HepG2 (cell line): ENCODE data around the gene GHRL. TPM values are rescaled to one million over a fixed set of nuclear protein-coding genes. Genes with fewer than 3 reads are reported as not detected.

Experiments used
- AGO1 ChIP-seq: fragments of 200-400 bp; formaldehyde crosslinking; IDR thresholded peaks from 2 replicates; pipeline ENCODE4 v1.6.1; 2017; ENCODE audit warnings: mild to moderate bottlenecking, low read depth, low read length, moderate library complexity; ENCODE audit not compliant: poor library complexity, severe bottlenecking
- HDAC2 ChIP-seq: sonication (generic); formaldehyde crosslinking; IDR thresholded peaks from 2 replicates; pipeline ENCODE4 v1.4.0; 2020; ENCODE audit warnings: missing genetic modification reagents
- HNRNPLL ChIP-seq: fragments of 200-400 bp; formaldehyde crosslinking; IDR thresholded peaks from 2 replicates; pipeline ENCODE4 v1.6.1; 2017; ENCODE audit warnings: mild to moderate bottlenecking, low read depth, low read length; ENCODE audit not compliant: poor library complexity, severe bottlenecking
- MIER3 ChIP-seq: IDR thresholded peaks from 2 replicates; pipeline ENCODE4 v1.6.1; 2016; ENCODE audit warnings: missing compliant biosample characterization, borderline replicate concordance
- NPAS2 ChIP-seq: sonication (generic); formaldehyde crosslinking; IDR thresholded peaks from 2 replicates; pipeline ENCODE4 v1.8.0; 2022; ENCODE audit warnings: mild to moderate bottlenecking, missing genetic modification reagents, borderline replicate concordance
- NR3C1 ChIP-seq: sonication (generic); formaldehyde crosslinking; IDR thresholded peaks from 2 replicates; pipeline ENCODE4 v1.4.0; 2020; ENCODE audit warnings: missing genetic modification reagents
- SNAI1 ChIP-seq: sonication (generic); formaldehyde crosslinking; IDR thresholded peaks from 2 replicates; pipeline ENCODE4 v1.5.0; 2020; ENCODE audit warnings: mild to moderate bottlenecking, missing genetic modification reagents, borderline replicate concordance
- SRF ChIP-seq: IDR thresholded peaks from 2 replicates; pipeline ENCODE4 v1.6.1; 2011; ENCODE audit warnings: mild to moderate bottlenecking, low read depth, low read length, moderate library complexity
- TCF7 ChIP-seq: sonication (generic); IDR thresholded peaks from 2 replicates; pipeline ENCODE4 v1.6.1; 2016; ENCODE audit warnings: antibody characterized with exemption, low read depth
- ZNF232 ChIP-seq: sonication (generic); formaldehyde crosslinking; IDR thresholded peaks from 2 replicates; pipeline ENCODE4 v1.4.0; 2020; ENCODE audit warnings: missing genetic modification reagents, borderline replicate concordance
- ZNF841 ChIP-seq: sonication (generic); formaldehyde crosslinking; IDR thresholded peaks from 2 replicates; pipeline ENCODE4 v1.8.1; 2023; ENCODE audit warnings: missing genetic modification reagents, borderline replicate concordance
- polyA plus RNA-seq, 8 experiments: library from polyadenylated mRNA; depleted of rRNA in 3 of 8; stranded (reverse) in 7 of 8; unstranded in 1 of 8; fragments of >200 nt; fragmentation: Illumina TruSeq in 4 of 8; extraction: Trizol in 4 of 8; gene quantifications; 2 replicates each; pipeline versions ENCODE4 v1.2.1 to v1.2.3, GENCODE V29; 2011 to 2016; ENCODE audit warnings: low read depth in 4 of 8, missing spikeins in 1 of 8, mixed read lengths in 1 of 8; ENCODE audit not compliant: insufficient read depth in 1 of 8
- total RNA-seq, 5 experiments: library from RNA; depleted of rRNA; stranded (reverse); fragments of >200 nt; fragmentation: Illumina TruSeq; extraction: Trizol; gene quantifications; 2 replicates each; pipeline ENCODE4 v1.2.3, GENCODE V29; 2016; ENCODE audit warnings: low read depth in 1 of 5
- TF ChIP-seq, protein P1 (sequence below): sonication (generic); formaldehyde crosslinking; IDR thresholded peaks from 2 replicates; pipeline ENCODE4 v1.8.0; 2022; ENCODE audit warnings: mild to moderate bottlenecking, missing genetic modification reagents, borderline replicate concordance
- TF ChIP-seq, protein P2 (sequence below): IDR thresholded peaks from 2 replicates; pipeline ENCODE4 v1.4.0; 2020; ENCODE audit warnings: mild to moderate bottlenecking, missing genetic modification reagents
- TF ChIP-seq, protein P3 (sequence below): IDR thresholded peaks from 2 replicates; pipeline ENCODE4 v1.6.1; 2018; ENCODE audit warnings: missing genetic modification reagents
- TF ChIP-seq, protein P4 (sequence below): sonication (generic); formaldehyde crosslinking; IDR thresholded peaks from 2 replicates; pipeline ENCODE4 v1.5.0; 2020; ENCODE audit warnings: mild to moderate bottlenecking, missing genetic modification reagents
- TF ChIP-seq, protein P5 (sequence below): sonication (generic); formaldehyde crosslinking; IDR thresholded peaks from 2 replicates; pipeline ENCODE4 v1.4.0; 2020; ENCODE audit warnings: missing genetic modification reagents, borderline replicate concordance

Gene GHRL
- total and polyA plus RNA-seq, 2 of the 13 experiments (the other 11 are each of a cell fraction or from before 2014, with no cell fraction given), result 0.09 TPM; not detected in 1

DNA sequence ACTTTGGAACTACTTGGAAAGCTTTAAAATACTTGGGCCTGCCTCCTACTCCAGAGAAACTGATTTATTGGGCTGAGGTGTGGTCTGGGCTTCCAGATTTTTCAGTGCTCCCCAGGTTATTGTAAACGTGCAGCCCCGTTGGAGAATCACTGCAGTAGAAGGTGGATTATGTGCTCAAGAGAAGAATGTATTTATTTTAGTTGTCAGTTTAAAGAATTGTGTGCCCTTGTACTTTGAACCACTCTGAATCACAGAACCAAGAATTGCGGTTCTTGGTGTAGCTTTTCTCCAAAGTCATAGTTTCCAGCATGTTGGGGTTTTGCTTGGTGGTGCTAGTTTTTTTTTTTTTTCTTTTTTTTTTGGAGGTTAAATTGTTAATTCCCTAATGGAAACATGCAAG lies 42.9 kb downstream of the GHRL start (continued):
- TF ChIP-seq HDAC2 (CRISPR knock-in tag) (peak; percentile 61), MIER3 (CRISPR knock-in tag) (peak; percentile 20; the same call in 1 of the 2 replicates), SNAI1 (CRISPR knock-in tag) (no peak), TCF7 (peak; percentile 37; the same call in 1 of the 2 replicates), NPAS2 (CRISPR knock-in tag) (no peak), HNRNPLL (no peak), ZNF232 (CRISPR knock-in tag) (no peak), NR3C1 (CRISPR knock-in tag) (no peak), AGO1 (no peak), ZNF841 (no peak), SRF (no peak)
- TF ChIP-seq, protein P1, sequence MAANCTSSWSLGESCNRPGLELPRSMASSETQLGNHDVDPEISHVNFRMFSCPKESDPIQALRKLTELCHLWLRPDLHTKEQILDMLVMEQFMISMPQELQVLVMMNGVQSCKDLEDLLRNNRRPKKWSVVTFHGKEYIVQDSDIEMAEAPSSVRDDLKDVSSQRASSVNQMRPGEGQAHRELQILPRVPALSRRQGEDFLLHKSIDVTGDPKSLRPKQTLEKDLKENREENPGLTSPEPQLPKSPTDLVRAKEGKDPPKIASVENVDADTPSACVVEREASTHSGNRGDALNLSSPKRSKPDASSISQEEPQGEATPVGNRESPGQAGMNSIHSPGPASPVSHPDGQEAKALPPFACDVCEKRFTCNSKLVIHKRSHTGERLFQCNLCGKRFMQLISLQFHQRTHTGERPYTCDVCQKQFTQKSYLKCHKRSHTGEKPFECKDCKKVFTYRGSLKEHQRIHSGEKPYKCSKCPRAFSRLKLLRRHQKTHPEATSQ (CRISPR knock-in tag), result no peak
- TF ChIP-seq, protein P2, sequence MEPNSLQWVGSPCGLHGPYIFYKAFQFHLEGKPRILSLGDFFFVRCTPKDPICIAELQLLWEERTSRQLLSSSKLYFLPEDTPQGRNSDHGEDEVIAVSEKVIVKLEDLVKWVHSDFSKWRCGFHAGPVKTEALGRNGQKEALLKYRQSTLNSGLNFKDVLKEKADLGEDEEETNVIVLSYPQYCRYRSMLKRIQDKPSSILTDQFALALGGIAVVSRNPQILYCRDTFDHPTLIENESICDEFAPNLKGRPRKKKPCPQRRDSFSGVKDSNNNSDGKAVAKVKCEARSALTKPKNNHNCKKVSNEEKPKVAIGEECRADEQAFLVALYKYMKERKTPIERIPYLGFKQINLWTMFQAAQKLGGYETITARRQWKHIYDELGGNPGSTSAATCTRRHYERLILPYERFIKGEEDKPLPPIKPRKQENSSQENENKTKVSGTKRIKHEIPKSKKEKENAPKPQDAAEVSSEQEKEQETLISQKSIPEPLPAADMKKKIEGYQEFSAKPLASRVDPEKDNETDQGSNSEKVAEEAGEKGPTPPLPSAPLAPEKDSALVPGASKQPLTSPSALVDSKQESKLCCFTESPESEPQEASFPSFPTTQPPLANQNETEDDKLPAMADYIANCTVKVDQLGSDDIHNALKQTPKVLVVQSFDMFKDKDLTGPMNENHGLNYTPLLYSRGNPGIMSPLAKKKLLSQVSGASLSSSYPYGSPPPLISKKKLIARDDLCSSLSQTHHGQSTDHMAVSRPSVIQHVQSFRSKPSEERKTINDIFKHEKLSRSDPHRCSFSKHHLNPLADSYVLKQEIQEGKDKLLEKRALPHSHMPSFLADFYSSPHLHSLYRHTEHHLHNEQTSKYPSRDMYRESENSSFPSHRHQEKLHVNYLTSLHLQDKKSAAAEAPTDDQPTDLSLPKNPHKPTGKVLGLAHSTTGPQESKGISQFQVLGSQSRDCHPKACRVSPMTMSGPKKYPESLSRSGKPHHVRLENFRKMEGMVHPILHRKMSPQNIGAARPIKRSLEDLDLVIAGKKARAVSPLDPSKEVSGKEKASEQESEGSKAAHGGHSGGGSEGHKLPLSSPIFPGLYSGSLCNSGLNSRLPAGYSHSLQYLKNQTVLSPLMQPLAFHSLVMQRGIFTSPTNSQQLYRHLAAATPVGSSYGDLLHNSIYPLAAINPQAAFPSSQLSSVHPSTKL (CRISPR knock-in tag), result peak; percentile 66
- TF ChIP-seq, protein P3, sequence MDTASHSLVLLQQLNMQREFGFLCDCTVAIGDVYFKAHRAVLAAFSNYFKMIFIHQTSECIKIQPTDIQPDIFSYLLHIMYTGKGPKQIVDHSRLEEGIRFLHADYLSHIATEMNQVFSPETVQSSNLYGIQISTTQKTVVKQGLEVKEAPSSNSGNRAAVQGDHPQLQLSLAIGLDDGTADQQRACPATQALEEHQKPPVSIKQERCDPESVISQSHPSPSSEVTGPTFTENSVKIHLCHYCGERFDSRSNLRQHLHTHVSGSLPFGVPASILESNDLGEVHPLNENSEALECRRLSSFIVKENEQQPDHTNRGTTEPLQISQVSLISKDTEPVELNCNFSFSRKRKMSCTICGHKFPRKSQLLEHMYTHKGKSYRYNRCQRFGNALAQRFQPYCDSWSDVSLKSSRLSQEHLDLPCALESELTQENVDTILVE, result no peak
- TF ChIP-seq, protein P4, sequence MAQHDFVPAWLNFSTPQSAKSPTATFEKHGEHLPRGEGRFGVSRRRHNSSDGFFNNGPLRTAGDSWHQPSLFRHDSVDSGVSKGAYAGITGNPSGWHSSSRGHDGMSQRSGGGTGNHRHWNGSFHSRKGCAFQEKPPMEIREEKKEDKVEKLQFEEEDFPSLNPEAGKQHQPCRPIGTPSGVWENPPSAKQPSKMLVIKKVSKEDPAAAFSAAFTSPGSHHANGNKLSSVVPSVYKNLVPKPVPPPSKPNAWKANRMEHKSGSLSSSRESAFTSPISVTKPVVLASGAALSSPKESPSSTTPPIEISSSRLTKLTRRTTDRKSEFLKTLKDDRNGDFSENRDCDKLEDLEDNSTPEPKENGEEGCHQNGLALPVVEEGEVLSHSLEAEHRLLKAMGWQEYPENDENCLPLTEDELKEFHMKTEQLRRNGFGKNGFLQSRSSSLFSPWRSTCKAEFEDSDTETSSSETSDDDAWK, result no peak
- TF ChIP-seq, protein P5, sequence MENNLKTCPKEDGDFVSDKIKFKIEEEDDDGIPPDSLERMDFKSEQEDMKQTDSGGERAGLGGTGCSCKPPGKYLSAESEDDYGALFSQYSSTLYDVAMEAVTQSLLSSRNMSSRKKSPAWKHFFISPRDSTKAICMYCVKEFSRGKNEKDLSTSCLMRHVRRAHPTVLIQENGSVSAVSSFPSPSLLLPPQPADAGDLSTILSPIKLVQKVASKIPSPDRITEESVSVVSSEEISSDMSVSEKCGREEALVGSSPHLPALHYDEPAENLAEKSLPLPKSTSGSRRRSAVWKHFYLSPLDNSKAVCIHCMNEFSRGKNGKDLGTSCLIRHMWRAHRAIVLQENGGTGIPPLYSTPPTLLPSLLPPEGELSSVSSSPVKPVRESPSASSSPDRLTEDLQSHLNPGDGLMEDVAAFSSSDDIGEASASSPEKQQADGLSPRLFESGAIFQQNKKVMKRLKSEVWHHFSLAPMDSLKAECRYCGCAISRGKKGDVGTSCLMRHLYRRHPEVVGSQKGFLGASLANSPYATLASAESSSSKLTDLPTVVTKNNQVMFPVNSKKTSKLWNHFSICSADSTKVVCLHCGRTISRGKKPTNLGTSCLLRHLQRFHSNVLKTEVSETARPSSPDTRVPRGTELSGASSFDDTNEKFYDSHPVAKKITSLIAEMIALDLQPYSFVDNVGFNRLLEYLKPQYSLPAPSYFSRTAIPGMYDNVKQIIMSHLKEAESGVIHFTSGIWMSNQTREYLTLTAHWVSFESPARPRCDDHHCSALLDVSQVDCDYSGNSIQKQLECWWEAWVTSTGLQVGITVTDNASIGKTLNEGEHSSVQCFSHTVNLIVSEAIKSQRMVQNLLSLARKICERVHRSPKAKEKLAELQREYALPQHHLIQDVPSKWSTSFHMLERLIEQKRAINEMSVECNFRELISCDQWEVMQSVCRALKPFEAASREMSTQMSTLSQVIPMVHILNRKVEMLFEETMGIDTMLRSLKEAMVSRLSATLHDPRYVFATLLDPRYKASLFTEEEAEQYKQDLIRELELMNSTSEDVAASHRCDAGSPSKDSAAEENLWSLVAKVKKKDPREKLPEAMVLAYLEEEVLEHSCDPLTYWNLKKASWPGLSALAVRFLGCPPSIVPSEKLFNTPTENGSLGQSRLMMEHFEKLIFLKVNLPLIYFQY (CRISPR knock-in tag), result no peak
